ENCODE data around the gene DES.

The DES gene

GRCh38 chr2:219408204-219408603 is 10.0 kb upstream of the DES start:
- no peak overlapping the region for H3K4me3 ChIP-seq (ENCODE audit: low read depth, low read length)
- no peak for DNase-seq (ENCODE audit: low read depth)
- in situ Hi-C loops (cut with HindIII; ENCODE audit: low sequenced_read_pairs): loop anchor here (25.0 kb wide), 1 partner anchor 129 kb away; the partner anchor contains the start of genes CHPF and TMEM198
- no peak for TF ChIP-seq CTCF (IDR thresholded peaks at IDR 0.05; ENCODE audit: low read depth, low read length, missing control alignments)

GRCh38 chr2:219408631-219409030 is 9.5 kb upstream of the DES start:
- no peak for TF ChIP-seq CTCF (IDR thresholded peaks at IDR 0.05; ENCODE audit: low read depth, low read length, missing control alignments)
- no peak for DNase-seq (ENCODE audit: low read depth)
- H3K4me3 ChIP-seq (ENCODE audit: low read depth, low read length): no peak overlapping the region
- in situ Hi-C loops (cut with HindIII; ENCODE audit: low sequenced_read_pairs): loop anchor here (25.0 kb wide), 1 partner anchor 129 kb away; the partner anchor contains the start of genes CHPF and TMEM198

GRCh38 chr2:219409619-219410018 is 8.6 kb upstream of the DES start:
- TF ChIP-seq CTCF (IDR thresholded peaks at IDR 0.05; ENCODE audit: low read depth, low read length, missing control alignments): no peak
- DNase-seq (ENCODE audit: low read depth): no peak
- no peak overlapping the region for H3K4me3 ChIP-seq (ENCODE audit: low read depth, low read length)
- in situ Hi-C loops (cut with HindIII; ENCODE audit: low sequenced_read_pairs): loop anchor here (25.0 kb wide), 1 partner anchor 128 kb away; the partner anchor contains the start of genes CHPF and TMEM198

- in situ Hi-C loops (cut with HindIII; ENCODE audit: low sequenced_read_pairs): loop anchor here (25.0 kb wide), 1 partner anchor 127 kb away; the partner anchor contains the start of genes CHPF and TMEM198
- no peak for TF ChIP-seq CTCF (IDR thresholded peaks at IDR 0.05; ENCODE audit: low read depth, low read length, missing control alignments)
- H3K4me3 ChIP-seq (ENCODE audit: low read depth, low read length): no peak overlapping the region
- no peak for DNase-seq (ENCODE audit: low read depth)
Measured at GRCh38 chr2:219410390-219410789, 7.8 kb upstream of the DES start.

GRCh38 chr2:219414857-219415256 is 3.3 kb upstream of the DES start:
- in situ Hi-C loops (cut with HindIII; ENCODE audit: low sequenced_read_pairs): loop anchor here (25.0 kb wide), 1 partner anchor 122 kb away; the partner anchor contains the start of genes CHPF and TMEM198
- TF ChIP-seq CTCF (IDR thresholded peaks at IDR 0.05; ENCODE audit: low read depth, low read length, missing control alignments): no peak
- DNase-seq (ENCODE audit: low read depth): no peak
- H3K4me3 ChIP-seq (ENCODE audit: low read depth, low read length): no peak overlapping the region

- DNase-seq (ENCODE audit: low read depth): no peak
- no peak for TF ChIP-seq CTCF (IDR thresholded peaks at IDR 0.05; ENCODE audit: low read depth, low read length, missing control alignments)
- no peak overlapping the region for H3K4me3 ChIP-seq (ENCODE audit: low read depth, low read length)
- in situ Hi-C loops (cut with HindIII; ENCODE audit: low sequenced_read_pairs): loop anchor here (25.0 kb wide), 1 partner anchor 122 kb away; the partner anchor contains the start of genes CHPF and TMEM198
Measured at GRCh38 chr2:219415580-219416234, 2.5 kb upstream of the DES start.

Data from astrocyte of the cerebellum (primary cell).